GM12872 (cell line): ENCODE results near the gene CLOCK.

ENCODE experiments used
- TF ChIP-seq, protein P1 (sequence below): IDR thresholded peaks from 3 replicates; pipeline ENCODE4 v1.5.1; 2011; ENCODE audit warnings: low read depth, mild to moderate bottlenecking, low read length, moderate library complexity; ENCODE audit not compliant: insufficient read depth

CLOCK gene

DNA sequence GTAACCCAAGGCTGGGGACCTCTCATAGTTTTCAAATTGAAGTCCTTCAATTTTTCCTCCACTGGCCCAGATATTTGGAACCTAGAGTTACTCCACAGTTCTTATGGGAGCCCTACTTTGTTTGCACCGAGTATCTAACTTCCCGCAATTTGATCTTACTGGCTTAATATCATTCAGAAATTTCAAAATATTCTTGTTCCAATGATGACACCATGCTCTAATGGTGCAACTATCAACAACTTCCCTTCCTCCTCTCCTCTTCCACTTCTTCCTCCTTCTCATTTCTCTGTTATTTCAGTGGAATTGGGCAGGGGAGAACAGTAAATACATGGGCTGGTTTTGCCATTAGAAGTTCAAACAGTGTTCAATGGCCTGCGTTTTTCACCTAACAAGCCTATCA, 25.1 kb upstream of the CLOCK start:
- TF ChIP-seq, protein P1, sequence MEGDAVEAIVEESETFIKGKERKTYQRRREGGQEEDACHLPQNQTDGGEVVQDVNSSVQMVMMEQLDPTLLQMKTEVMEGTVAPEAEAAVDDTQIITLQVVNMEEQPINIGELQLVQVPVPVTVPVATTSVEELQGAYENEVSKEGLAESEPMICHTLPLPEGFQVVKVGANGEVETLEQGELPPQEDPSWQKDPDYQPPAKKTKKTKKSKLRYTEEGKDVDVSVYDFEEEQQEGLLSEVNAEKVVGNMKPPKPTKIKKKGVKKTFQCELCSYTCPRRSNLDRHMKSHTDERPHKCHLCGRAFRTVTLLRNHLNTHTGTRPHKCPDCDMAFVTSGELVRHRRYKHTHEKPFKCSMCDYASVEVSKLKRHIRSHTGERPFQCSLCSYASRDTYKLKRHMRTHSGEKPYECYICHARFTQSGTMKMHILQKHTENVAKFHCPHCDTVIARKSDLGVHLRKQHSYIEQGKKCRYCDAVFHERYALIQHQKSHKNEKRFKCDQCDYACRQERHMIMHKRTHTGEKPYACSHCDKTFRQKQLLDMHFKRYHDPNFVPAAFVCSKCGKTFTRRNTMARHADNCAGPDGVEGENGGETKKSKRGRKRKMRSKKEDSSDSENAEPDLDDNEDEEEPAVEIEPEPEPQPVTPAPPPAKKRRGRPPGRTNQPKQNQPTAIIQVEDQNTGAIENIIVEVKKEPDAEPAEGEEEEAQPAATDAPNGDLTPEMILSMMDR = no peak

DNA sequence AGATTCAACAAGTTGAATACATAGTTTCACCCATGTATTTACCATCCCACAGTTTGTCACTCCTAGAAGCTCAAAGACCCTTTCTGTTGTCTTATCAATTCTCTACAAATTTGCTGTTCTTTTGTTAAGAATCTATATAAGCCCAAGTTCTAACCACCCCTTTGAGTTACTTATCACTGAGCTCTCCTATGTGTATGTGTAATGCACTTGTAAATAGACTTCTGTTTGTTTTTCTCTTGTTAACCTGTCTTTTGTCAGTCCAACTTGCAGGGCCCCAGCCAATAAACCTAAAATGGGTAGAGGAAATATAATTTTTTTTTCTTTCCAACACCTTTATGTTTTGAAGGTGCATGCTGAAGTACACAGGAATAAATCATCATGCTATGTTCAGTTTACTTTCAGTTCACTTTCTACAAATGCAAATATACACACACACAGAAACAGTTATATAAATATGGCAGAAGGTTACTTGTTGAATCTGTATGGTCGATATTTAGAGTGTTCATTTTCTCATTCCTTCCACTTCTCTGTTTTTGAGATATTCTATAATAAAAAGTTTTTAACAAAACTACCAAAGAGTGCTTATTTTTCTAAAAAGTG, 22.3 kb upstream of the CLOCK start:
- TF ChIP-seq, protein P1 = no peak

DNA sequence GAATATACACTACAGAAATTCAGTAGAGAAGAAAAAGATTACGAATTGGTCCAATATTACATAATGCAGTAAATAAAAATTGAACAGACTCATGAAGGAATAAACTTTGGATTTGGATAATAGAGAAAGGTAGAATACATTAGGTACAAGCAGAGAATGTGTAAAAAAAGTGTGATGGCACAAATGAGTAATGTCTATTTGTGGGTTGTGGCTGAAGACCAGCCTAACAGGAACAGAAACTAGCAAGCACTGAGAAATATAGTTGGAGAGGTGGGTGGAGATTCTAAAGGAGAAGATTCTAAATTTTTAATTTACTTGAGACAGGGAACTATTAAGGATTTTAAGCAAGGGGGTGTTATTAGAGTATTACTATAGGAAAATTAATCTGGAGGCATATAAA, 15.2 kb upstream of the CLOCK start:
- TF ChIP-seq, protein P1 = no peak

DNA sequence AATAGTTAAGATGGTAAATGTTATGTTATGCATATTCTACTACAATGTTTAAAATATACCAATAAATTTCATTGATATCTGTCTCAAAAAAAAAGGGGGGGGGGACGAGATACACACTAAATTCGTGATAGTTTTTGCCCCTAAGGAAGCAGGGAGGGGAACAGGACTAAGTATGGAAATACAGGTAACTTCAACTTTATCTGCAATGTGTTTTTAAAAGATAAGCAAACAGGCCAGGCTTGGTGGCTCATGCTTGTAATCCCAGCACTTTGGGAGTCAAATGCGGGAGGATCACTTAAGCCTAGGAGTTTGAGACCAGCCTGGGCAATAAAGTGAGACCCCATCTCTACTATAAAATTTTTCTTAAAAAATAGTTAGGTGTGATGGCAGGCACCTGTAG, 13.4 kb upstream of the CLOCK start:
- TF ChIP-seq, protein P1 = no peak

DNA sequence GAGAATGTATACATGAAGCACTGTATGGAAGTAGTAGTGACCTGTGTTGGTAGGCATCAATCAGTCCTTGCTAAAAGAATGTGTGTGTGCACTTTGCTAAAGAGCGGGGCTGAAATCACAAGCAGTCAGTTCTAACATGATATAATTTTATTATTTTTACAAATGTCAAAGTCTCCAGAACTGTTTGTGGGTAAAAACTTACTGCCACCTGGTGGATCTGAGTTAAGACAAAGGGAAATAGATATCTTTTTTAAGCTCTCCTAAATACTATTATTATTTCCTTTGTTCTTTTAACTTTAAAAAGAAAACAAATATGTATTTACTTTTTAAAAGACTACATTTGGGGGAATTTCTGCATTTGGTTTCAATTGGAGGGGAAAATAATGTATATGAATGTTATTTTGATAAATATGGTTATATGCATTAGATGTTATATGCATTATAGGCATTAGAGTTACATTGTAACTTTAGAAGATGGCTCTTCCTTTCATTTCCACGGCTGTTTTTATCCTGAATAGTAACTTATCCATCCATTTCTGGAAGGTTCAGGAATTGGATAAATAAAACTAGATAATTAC, 7.8 kb upstream of the CLOCK start:
- TF ChIP-seq, protein P1 = peak; percentile 20; the same call in 2 of the 3 replicates

DNA sequence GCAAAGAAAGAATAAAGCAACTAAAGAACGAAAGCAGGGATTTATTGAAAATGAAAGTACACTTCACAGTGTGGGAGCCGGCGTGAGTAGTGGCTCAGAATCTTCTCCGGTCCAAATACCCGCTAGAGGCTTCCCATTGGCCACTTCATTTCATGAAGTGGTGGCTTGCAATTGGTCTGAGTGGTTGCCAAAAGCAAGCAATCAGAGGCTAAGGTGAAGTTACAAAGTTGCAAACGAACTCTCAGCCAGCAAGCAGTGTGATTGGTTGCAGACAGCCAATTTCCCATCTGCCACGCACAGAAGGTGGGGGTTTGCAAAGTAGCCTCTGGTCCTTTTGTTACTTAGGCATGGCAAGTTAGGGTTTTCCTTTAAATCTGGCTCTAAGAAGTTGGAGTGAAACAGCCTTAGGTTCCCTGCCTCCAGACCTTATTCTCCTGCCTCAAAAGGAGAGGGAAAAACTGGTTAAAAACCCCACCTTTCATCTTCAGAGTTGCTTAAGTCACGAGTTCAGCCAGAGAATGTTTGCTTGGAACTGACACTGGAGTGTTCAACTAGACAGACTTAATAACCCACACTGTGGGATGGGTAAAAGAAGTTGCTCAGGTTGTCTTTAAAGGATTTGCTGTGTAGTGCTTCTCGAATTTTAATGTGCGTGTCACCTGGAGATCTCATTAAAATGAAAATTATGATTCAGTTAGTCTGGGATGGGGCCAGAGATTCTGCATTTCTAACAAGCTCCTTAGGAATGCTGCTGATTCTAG, 6.9 kb upstream of the CLOCK start:
- TF ChIP-seq, protein P1 = no peak

DNA sequence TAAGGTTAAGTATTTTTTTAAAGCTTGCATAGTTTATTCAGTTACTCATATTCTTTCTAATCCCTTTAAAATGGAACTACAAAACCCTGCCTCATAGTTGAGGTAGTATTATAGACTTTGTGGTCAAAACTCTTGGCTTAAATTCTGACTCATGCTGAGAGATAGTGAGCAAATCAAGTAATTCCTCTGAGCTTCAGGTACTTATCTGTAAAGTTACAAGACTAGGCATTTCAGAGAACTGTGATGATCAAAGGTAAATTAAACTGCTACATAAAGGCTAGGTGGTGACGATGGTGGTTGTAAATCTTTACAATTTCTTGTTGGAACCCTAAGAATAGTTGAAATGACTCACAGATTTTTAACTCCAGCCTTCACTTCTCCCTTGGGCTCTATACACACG, 3.2 kb upstream of the CLOCK start:
- TF ChIP-seq, protein P1 = no peak
